K562 (cell line): Measurements from ENCODE around the gene NFIL3. TPM values are rescaled to one million over a fixed set of nuclear protein-coding genes. Genes with fewer than 3 reads are reported as not detected.

Experiments
- ASH1L ChIP-seq: fragments of 450-650 bp; IDR thresholded peaks from 2 replicates; pipeline ENCODE4 v1.6.1; 2018; ENCODE audit warnings: borderline replicate concordance, mild to moderate bottlenecking, low read depth; ENCODE audit not compliant: partially characterized antibody
- CXXC5 ChIP-seq: fragments of 250-450 bp; sonication (Bioruptor Pico); IDR thresholded peaks from 2 replicates; pipeline ENCODE4 v1.8.0; 2022; ENCODE audit warnings: inconsistent platforms, mild to moderate bottlenecking, moderate library complexity
- FOXK1 ChIP-seq: sonication (generic); formaldehyde crosslinking; IDR thresholded peaks from 2 replicates; pipeline ENCODE4 v1.8.0; 2022; ENCODE audit warnings: missing genetic modification reagents, mild to moderate bottlenecking, borderline replicate concordance
- HSF4 ChIP-seq: fragments of 250-450 bp; sonication (Bioruptor Pico); IDR thresholded peaks from 2 replicates; pipeline ENCODE4 v2.1.2; 2022; ENCODE audit warnings: mild to moderate bottlenecking, moderate library complexity, borderline replicate concordance
- NFE2 ChIP-seq: IDR thresholded peaks from 2 replicates; pipeline ENCODE4 v1.6.1; 2014; ENCODE audit warnings: antibody characterized with exemption, low read depth
- NFXL1 ChIP-seq: fragments of 450-650 bp; formaldehyde crosslinking; IDR thresholded peaks from 2 replicates; pipeline ENCODE4 v1.4.0; 2021; ENCODE audit warnings: mild to moderate bottlenecking
- PCBP2 ChIP-seq: fragments of 200-400 bp; formaldehyde crosslinking; IDR thresholded peaks from 2 replicates; pipeline ENCODE4 v1.6.1; 2018; ENCODE audit warnings: low read length, low read depth, mild to moderate bottlenecking, moderate library complexity; ENCODE audit not compliant: poor library complexity, severe bottlenecking
- RAD51 ChIP-seq: fragments of 450-650 bp; IDR thresholded peaks from 2 replicates; pipeline ENCODE4 v1.7.1; 2016; ENCODE audit warnings: low read depth, mild to moderate bottlenecking, borderline replicate concordance
- RUNX1 ChIP-seq: sonication (generic); IDR thresholded peaks from 2 replicates; pipeline ENCODE4 v1.6.1; 2016; ENCODE audit warnings: antibody characterized with exemption, low read depth
- TEAD2 ChIP-seq: fragments of 450-650 bp; IDR thresholded peaks from 2 replicates; pipeline ENCODE4 v1.6.1; 2016; ENCODE audit warnings: missing genetic modification characterization, control low read depth, missing compliant biosample characterization
- XRCC5 ChIP-seq: fragments of 200-400 bp; formaldehyde crosslinking; IDR thresholded peaks from 2 replicates; pipeline ENCODE4 v1.6.1; 2017; ENCODE audit warnings: low read depth, mild to moderate bottlenecking, low read length
- ZBTB17 ChIP-seq: fragments of 450-650 bp; formaldehyde crosslinking; IDR thresholded peaks from 2 replicates; pipeline ENCODE4 v1.4.0; 2020; ENCODE audit warnings: mild to moderate bottlenecking
- ZNF165 ChIP-seq: fragments of 250-450 bp; sonication (Bioruptor Pico); IDR thresholded peaks from 2 replicates; pipeline ENCODE4 v1.4.0; 2020; ENCODE audit warnings: borderline replicate concordance
- ZNF239 ChIP-seq: fragments of 250-450 bp; sonication (Bioruptor Pico); IDR thresholded peaks from 2 replicates; pipeline ENCODE4 v1.4.0; 2020; ENCODE audit warnings: mild to moderate bottlenecking
- ZNF324 ChIP-seq: fragments of 250-450 bp; sonication (Bioruptor Pico); IDR thresholded peaks from 2 replicates; pipeline ENCODE4 v1.4.0; 2020; ENCODE audit warnings: mild to moderate bottlenecking
- polyA plus RNA-seq, 8 experiments: library from polyadenylated mRNA; depleted of rRNA in 4 of 8; stranded (reverse) in 5 of 8; unstranded in 3 of 8; fragments of >200 nt; fragmentation: Nextera tagmentation in 2 of 8; fragmentation: Illumina TruSeq in 1 of 8; extraction: Ambion mirVana in 2 of 8; extraction: Trizol in 1 of 8; gene quantifications; 2 replicates each; pipeline versions ENCODE4 v1.2.1 to v1.2.3, GENCODE V29; 2011 to 2014; ENCODE audit warnings: inconsistent platforms in 1 of 8, missing spikeins in 1 of 8
- total RNA-seq, 7 experiments: library from RNA; depleted of rRNA in 6 of 7; stranded (reverse); fragments of >200 nt in 6 of 7; fragmentation: Illumina TruSeq in 2 of 7; extraction: Trizol in 2 of 7; gene quantifications; 2 replicates each; pipeline versions ENCODE4 v1.2.1 to v1.2.3, GENCODE V29; 2011 to 2021; ENCODE audit warnings: low replicate concordance in 1 of 7
- TF ChIP-seq, protein P1 (sequence below): fragments of 450-650 bp; IDR thresholded peaks from 2 replicates; pipeline ENCODE4 v1.6.1; 2018; ENCODE audit not compliant: partially characterized antibody
- TF ChIP-seq, protein P2 (sequence below), 3 experiments: fragments of 200-800 bp in 1 of 3; sonication (Bioruptor generic) in 1 of 3; sonication (generic) in 1 of 3; formaldehyde crosslinking in 1 of 3; IDR thresholded peaks; 2 replicates each; pipeline versions ENCODE4 v1.6.1 to v1.8.0; 2016 to 2022; ENCODE audit warnings: mild to moderate bottlenecking in 2 of 3, missing compliant biosample characterization in 2 of 3, missing genetic modification characterization in 2 of 3, missing genetic modification reagents in 1 of 3
- TF ChIP-seq, protein P3 (sequence below): IDR thresholded peaks from 3 replicates; pipeline ENCODE4 v1.6.1; 2011; ENCODE audit warnings: borderline replicate concordance, mild to moderate bottlenecking, moderate library complexity; ENCODE audit not compliant: insufficient read length; ENCODE audit errors: extremely low read depth
- TF ChIP-seq, protein P4 (sequence below): fragments of 450-650 bp; formaldehyde crosslinking; IDR thresholded peaks from 2 replicates; pipeline ENCODE4 v1.4.0; 2020; ENCODE audit warnings: mild to moderate bottlenecking

NFIL3 gene
- total and polyA plus RNA-seq, 9 of the 15 experiments (the other 6 are each of a cell fraction or from before 2014, with no cell fraction given): 3.2 to 16.1 (median 9.3) TPM

DNA sequence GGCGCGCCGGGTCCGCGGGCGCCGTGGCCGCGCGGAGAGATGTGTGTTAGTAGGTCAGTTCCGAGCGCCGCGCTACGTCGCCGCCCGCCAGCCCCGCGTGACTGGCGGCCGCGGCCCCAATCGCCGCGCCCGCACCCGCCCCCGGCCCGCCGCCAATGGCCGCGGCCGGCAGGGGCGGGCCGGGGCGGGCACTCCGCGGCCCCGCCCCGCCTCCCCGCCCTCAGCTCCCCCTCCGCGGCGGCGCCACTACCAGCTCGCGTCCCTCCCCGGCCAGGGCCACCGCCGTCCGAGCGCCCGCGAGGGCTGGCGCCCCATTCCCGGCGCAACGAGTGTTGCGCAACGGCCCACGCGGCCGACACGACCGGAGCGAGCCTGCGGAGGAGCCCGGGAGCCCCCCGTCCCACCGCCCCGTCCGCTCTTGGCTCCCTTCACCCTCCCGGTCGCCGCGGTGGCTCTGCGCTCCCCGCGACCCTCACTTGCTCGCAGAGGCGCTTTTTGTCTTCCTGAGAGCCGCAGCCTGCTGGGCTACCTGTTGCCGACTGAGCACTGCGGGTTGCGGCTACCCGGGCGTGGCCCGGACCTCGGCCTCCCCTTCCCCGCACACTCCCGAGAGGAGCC lies at the start of gene NFIL3 (continued):
- TF ChIP-seq, protein P1, sequence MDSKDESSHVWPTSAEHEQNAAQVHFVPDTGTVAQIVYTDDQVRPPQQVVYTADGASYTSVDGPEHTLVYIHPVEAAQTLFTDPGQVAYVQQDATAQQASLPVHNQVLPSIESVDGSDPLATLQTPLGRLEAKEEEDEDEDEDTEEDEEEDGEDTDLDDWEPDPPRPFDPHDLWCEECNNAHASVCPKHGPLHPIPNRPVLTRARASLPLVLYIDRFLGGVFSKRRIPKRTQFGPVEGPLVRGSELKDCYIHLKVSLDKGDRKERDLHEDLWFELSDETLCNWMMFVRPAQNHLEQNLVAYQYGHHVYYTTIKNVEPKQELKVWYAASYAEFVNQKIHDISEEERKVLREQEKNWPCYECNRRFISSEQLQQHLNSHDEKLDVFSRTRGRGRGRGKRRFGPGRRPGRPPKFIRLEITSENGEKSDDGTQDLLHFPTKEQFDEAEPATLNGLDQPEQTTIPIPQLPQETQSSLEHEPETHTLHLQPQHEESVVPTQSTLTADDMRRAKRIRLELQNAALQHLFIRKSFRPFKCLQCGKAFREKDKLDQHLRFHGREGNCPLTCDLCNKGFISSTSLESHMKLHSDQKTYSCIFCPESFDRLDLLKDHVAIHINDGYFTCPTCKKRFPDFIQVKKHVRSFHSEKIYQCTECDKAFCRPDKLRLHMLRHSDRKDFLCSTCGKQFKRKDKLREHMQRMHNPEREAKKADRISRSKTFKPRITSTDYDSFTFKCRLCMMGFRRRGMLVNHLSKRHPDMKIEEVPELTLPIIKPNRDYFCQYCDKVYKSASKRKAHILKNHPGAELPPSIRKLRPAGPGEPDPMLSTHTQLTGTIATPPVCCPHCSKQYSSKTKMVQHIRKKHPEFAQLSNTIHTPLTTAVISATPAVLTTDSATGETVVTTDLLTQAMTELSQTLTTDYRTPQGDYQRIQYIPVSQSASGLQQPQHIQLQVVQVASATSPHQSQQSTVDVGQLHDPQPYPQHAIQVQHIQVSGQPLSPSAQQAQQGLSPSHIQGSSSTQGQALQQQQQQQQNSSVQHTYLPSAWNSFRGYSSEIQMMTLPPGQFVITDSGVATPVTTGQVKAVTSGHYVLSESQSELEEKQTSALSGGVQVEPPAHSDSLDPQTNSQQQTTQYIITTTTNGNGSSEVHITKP: no peak
- TF ChIP-seq, protein P2, sequence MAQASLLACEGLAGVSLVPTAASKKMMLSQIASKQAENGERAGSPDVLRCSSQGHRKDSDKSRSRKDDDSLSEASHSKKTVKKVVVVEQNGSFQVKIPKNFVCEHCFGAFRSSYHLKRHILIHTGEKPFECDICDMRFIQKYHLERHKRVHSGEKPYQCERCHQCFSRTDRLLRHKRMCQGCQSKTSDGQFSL (CRISPR knock-in tag; IDR thresholded peaks at IDR 0.05): peak; percentile 52
- TF ChIP-seq, protein P2 (tag; IDR thresholded peaks at IDR 0.05): 0 out of 4 replicates have a peak, but pooled peaks of 1 of the 2 experiments have one; percentile 54
- no peak for TF ChIP-seq ZNF324 (CRISPR knock-in tag)
- peak; percentile 30; the same call in 1 of the 2 replicates for TF ChIP-seq CXXC5 (CRISPR knock-in tag)
- no peak for TF ChIP-seq RAD51
- TF ChIP-seq ASH1L: no peak
- TF ChIP-seq NFXL1 (CRISPR knock-in tag): no peak
- no peak for TF ChIP-seq ZNF239
- TF ChIP-seq RUNX1: no peak
- TF ChIP-seq PCBP2: no peak
- TF ChIP-seq TEAD2: no peak
- TF ChIP-seq, protein P3, sequence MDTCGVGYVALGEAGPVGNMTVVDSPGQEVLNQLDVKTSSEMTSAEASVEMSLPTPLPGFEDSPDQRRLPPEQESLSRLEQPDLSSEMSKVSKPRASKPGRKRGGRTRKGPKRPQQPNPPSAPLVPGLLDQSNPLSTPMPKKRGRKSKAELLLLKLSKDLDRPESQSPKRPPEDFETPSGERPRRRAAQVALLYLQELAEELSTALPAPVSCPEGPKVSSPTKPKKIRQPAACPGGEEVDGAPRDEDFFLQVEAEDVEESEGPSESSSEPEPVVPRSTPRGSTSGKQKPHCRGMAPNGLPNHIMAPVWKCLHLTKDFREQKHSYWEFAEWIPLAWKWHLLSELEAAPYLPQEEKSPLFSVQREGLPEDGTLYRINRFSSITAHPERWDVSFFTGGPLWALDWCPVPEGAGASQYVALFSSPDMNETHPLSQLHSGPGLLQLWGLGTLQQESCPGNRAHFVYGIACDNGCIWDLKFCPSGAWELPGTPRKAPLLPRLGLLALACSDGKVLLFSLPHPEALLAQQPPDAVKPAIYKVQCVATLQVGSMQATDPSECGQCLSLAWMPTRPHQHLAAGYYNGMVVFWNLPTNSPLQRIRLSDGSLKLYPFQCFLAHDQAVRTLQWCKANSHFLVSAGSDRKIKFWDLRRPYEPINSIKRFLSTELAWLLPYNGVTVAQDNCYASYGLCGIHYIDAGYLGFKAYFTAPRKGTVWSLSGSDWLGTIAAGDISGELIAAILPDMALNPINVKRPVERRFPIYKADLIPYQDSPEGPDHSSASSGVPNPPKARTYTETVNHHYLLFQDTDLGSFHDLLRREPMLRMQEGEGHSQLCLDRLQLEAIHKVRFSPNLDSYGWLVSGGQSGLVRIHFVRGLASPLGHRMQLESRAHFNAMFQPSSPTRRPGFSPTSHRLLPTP: no peak
- no peak for TF ChIP-seq NFE2
- TF ChIP-seq ZNF165 (CRISPR knock-in tag): no peak
- TF ChIP-seq HSF4 (CRISPR knock-in tag): no peak
- 0 out of 2 replicates have a peak, but pooled peaks have one; percentile 20 for TF ChIP-seq ZBTB17 (CRISPR knock-in tag)
- no peak for TF ChIP-seq FOXK1 (CRISPR knock-in tag)
- no peak for TF ChIP-seq XRCC5
- TF ChIP-seq, protein P4, sequence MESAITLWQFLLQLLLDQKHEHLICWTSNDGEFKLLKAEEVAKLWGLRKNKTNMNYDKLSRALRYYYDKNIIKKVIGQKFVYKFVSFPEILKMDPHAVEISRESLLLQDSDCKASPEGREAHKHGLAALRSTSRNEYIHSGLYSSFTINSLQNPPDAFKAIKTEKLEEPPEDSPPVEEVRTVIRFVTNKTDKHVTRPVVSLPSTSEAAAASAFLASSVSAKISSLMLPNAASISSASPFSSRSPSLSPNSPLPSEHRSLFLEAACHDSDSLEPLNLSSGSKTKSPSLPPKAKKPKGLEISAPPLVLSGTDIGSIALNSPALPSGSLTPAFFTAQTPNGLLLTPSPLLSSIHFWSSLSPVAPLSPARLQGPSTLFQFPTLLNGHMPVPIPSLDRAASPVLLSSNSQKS (CRISPR knock-in tag): no peak
